Vagina (tissue), 2 donors: ENCODE results near the gene ATXN10.

Experiments used
- CTCF ChIP-seq, 3 experiments: fragments of 450-650 bp in 2 of 3; fragments of 200-600 bp in 1 of 3; sonication (generic) in 1 of 3; IDR thresholded peaks; one replicate each; pipeline ENCODE4 v1.5.1; 2017 to 2019; ENCODE audit warnings: antibody characterized with exemption in 3 of 3, mild to moderate bottlenecking in 2 of 3, moderate library complexity in 2 of 3
- POLR2A ChIP-seq, 2 donors: fragments of 450-650 bp; IDR thresholded peaks; one replicate each; pipeline ENCODE4 v1.6.1; 2017; ENCODE audit warnings: antibody characterized with exemption in 2 of 2, mild to moderate bottlenecking in 2 of 2, moderate library complexity in 2 of 2
- POLR2AphosphoS5 ChIP-seq, 2 donors: sonication (generic); formaldehyde crosslinking; IDR thresholded peaks; one replicate each; pipeline ENCODE4 v1.9.0; 2017; ENCODE audit warnings: antibody characterized with exemption in 2 of 2, mild to moderate bottlenecking in 2 of 2, low read depth in 1 of 2; ENCODE audit not compliant: insufficient read depth in 1 of 2

GRCh38 chr22:45686004-45686403, 14.4 kb downstream of the ATXN10 start:
- no peak for TF ChIP-seq CTCF (IDR thresholded peaks at IDR 0.05)
- TF ChIP-seq POLR2A (IDR thresholded peaks at IDR 0.05), result no peak
- no peak for TF ChIP-seq POLR2AphosphoS5 (IDR thresholded peaks at IDR 0.05; ENCODE audit: insufficient read depth in 1 of 2, low read depth in 1 of 2)
